T-helper 1 cell treated with Interleukin-12 subunit alpha and Interleukin-12 subunit beta and Interleukin-4 antibody, amounts not matched to agents 30 ng/mL and 1 ng/mL, for 36 hours (primary cell): ENCODE results near the gene ANGPTL7. TPM values are rescaled to one million over a fixed set of nuclear protein-coding genes. Genes with fewer than 3 reads are reported as not detected.

Experiments used
- intact Hi-C: fragments of 100-400 bp; cut with micrococcal nuclease; formaldehyde crosslinking; loops from one replicate; pipeline ENCODE4 v1.15.1; 2024
- total RNA-seq: library from RNA; stranded (reverse); gene quantifications from 2 replicates; pipeline ENCODE4 v1.2.3, GENCODE V29; 2022

Gene ANGPTL7
- total RNA-seq, 1 donor from 2014 or later = not detected

DNA sequence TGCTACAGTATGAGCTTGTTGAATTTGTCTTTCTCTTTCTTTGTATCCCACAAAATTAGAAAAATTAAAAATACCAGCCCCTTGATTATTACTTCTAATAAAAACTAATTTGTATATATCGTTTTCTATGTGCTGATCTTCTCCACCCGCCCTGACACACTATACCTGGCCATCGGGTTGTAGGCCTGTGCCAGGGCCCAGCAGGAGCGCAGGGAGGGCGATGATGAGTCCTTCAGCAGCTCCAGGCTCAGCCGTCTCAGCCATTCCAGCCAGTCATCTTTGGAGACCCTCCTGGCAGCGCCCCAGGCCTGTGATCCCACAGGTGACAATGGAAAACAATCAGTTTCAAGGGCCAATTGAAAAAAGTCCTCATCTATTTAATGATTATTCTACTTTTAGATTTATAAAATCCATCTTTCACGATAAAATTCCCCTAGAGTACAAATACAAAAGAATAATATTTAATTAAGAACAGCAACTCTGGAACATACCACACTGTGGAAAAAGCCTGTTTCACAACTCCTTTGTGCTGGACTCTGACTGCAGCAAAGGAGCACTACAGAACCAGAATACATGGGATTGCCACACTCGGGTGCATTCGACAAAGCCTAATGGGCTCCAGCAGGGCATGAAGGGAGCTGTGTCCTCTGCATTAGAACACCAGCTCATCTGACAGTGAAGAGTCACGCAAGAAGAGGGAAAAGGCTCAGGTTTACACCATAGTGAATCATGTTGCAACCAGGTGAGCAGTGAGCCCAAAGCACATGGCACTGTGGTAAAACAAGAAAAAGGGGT, 15.4 kb downstream of the ANGPTL7 start:
- intact Hi-C loops = no loop called here

- intact Hi-C loops = no loop called here
These were observed 18.9 kb downstream of the ANGPTL7 start for GRCh38 chr1:11207898-11208611.

GRCh38 chr1:11211461-11211860, 22.3 kb downstream of the ANGPTL7 start:
- intact Hi-C loops = no loop called here

- intact Hi-C loops = no loop called here
These were observed 22.9 kb downstream of the ANGPTL7 start for GRCh38 chr1:11211925-11212587.

- intact Hi-C loops = no loop called here
These were observed 25.7 kb downstream of the ANGPTL7 start for GRCh38 chr1:11214698-11215380.

DNA sequence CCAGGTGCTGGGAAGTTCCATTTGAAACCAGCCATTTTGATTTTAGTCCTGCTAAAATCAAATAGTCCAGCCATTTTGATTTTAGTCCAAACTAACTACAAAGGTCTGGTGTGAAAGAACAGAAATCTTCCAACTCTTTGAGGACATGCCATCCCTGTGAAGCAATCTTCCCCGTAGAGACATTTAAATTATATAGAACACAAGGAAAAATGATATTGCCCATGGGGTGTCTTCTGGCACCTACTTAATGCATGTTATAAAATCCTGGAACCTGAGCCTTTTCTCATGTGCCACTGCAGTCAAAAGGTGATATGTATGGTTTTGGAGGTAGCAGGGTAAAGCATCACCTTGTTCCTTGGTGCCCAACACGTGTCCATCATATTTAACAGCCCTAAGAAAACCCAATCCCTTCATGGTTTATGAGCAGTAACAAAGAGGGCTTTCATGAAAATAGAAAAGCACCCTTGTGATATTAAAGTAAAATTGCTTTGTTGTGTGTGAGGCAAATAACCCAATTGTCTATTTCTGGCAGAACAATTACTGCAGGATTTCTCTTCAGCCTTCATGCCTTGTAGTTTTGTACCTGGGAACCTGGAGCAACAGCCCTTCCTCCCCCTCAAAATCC, 26.3 kb downstream of the ANGPTL7 start:
- intact Hi-C loops = no loop called here

GRCh38 chr1:11216074-11216473, 26.9 kb downstream of the ANGPTL7 start:
- intact Hi-C loops = no loop called here

- intact Hi-C loops = no loop called here
These were observed 38.2 kb downstream of the ANGPTL7 start for GRCh38 chr1:11227106-11228077.

DNA sequence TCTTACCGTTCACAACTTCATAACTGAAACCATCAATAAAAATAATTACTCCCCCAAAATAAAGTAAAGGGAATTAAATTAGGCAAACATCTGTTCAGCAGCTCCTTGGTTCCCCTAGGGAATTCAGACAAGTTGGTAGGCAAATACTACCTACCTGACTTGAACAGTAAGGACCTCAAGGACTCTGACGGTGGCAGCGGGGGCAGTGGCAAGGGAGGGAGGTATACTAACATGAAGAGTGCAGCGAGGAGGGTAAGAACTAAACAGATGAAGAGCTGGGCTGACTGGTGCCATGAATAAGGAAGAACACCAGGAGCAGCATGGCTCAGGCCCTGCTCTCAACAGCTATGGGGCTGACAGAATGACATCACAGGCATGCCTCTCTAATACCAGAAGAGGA, 40.0 kb downstream of the ANGPTL7 start:
- intact Hi-C loops = no loop called here

- intact Hi-C loops = no loop called here
These were observed 44.1 kb downstream of the ANGPTL7 start for GRCh38 chr1:11233208-11233607.

DNA sequence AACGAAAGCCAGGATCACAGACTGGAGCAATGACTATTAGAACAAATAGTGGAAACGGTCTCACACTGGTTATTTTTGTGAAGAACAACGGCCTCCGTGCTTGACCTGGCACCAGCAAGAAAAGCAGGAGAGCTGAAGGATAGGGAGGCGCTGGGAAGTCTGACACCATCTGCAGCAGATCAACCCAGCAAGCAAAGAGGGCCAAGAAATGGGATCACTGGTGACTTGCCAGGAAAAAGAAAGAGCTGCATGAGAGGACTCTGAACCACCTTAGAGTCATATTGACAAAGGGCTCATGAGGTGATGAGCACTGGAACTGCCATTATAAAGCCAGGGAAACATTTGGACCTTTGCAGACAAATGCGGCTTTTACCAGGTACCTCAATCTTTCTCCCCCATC, 48.2 kb downstream of the ANGPTL7 start:
- intact Hi-C loops = no loop called here

DNA sequence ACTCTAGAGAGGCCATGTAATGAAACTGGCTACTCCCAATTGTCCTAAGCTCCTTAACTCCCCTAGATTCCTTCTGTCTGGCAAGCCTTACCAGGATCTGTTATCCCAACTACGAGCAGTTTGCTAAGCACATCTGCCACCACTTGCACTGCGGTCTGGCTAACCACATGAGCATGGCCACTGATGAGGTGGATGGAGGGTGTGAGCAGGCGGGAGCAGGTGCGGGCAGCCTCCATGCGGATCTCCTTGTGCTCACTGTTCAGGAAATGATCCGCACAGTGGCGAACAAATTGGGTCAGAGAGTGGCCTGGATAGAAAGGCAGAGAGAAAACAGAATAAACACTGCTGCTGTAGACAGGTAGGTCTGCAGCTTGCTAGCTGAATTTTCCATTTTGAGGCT, 49.2 kb downstream of the ANGPTL7 start:
- intact Hi-C loops = no loop called here

DNA sequence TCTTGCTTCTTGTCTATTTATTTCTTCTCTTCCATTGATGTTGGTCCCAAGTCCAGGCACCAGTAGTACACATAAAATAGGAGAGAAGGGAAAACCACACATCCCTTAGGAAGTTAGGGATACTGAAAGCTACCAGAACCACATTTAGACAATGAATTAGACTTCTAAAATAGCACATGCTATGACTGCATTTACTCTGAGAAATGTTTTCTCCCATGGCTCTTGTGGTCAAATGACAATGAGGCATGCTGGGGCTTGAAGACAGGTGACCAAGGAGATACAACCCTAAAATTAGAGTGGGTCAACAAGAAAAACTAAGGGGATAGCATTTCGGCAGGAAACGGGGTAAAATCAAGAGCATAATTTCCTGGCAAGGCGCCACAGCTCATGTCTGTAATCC, 56.1 kb downstream of the ANGPTL7 start:
- intact Hi-C loops = no loop called here

Other genes starting within 250 kb of the ANGPTL7 start
- gene TARDBP, start 176.7 kb upstream of the ANGPTL7 start, total RNA-seq = 159 and 171 TPM in 2 replicates
- 0.12 TPM in 1 of 2 replicates, not detected in the other for gene MASP2, start 142.1 kb upstream of the ANGPTL7 start, total RNA-seq
- gene SRM, start 129.3 kb upstream of the ANGPTL7 start, total RNA-seq = 124 and 129 TPM in 2 replicates
- gene EXOSC10, start 89.5 kb upstream of the ANGPTL7 start, total RNA-seq = 77.4 and 86.2 TPM in 2 replicates
- gene MTOR, start 73.2 kb downstream of the ANGPTL7 start, total RNA-seq = 52.8 and 53.2 TPM in 2 replicates
- 27.5 and 28.6 TPM in 2 replicates for gene UBIAD1, start 83.8 kb downstream of the ANGPTL7 start, total RNA-seq